ENCODE results near the gene ZNF57. TPM values are rescaled to one million over a fixed set of nuclear protein-coding genes. Genes with fewer than 3 reads are reported as not detected.
A peak's percentile ranks its signal among the peaks of the same experiment; 100 is the strongest.

The ZNF57 gene
- total and polyA plus RNA-seq, 9 of the 15 experiments (the other 6 are each of a cell fraction or from before 2014, with no cell fraction given): 3.9 to 13.5 (median 7.8) TPM

DNA sequence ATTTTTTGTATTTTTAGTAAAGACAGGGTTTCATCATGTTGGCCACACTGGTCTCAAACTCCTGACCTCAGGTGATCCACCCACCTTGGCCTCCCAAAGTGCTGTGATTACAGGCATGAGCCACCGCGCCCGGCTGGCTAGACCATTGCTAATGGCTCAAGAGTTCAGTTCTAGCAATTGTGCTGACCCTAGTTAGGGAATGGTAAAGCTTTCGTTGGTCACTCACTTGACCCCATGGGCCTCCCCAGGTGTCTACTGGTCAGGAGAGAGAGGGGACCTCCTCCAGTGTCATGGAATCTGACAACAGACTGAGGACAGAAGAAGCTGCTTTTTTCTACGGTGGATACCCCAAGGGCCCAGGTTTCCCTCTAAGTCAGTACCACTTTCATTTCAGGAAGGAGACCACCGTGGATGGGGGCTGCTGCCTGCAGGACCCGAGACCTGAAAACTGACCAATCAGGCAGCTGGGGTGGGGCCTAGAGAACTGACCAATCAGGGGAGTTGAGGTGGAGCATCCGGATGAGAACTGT lies 34.2 kb upstream of the ZNF57 start:
- ATAC-seq (no peak), DNase-seq (ENCODE audit: extremely low read depth in 1 of 4, low spot score in 3 of 4) (no peak), FAIRE-seq (no peak)
- 58% methylated on average over 8 of the region's 8 CpGs for WGBS (ENCODE audit: insufficient coverage, low coverage, missing lambda C conversion rate)
- no peak overlapping the region for H3K27ac ChIP-seq (ENCODE audit: extremely low read depth, low read depth, low read length)
- CTCF ChIA-PET (ENCODE audit: low intra/inter-chr PET ratio): no interaction called here
- intact Hi-C loops (cut with micrococcal nuclease) (no loop called here), in situ Hi-C loops (cut with MboI) (no loop called here)
- H3K9ac ChIP-seq (ENCODE audit: insufficient read depth in 1 of 2, low read depth in 2 of 2, low read length in 2 of 2): no peak overlapping the region
- H3K36me3 ChIP-seq (ENCODE audit: control insufficient read depth, insufficient read depth, low read length): no peaks in the 10 kb centered on the region
- H3K27me3 ChIP-seq (ENCODE audit: control insufficient read depth in 2 of 2, insufficient read depth in 2 of 2, low read length in 2 of 2): no peaks in the 10 kb centered on the region; a peak in 1 of 5 replicates
- peaks cover 12 to 21% of the 10 kb centered on the region in 2 experiments; a peak in 4 of 5 replicates for H3K4me1 ChIP-seq (replicated peaks in 1 of 2; ENCODE audit: control insufficient read depth in 2 of 2, insufficient read depth in 2 of 2, low read length in 2 of 2)
- H2AFZ ChIP-seq (ENCODE audit: low read depth, low read length): no peak overlapping the region
- BruUV-seq (replicated peaks): no TSS peak
- no peak for TF ChIP-seq RBM17 (IDR thresholded peaks at IDR 0.05; ENCODE audit: borderline replicate concordance, low read depth, low read length)
- TF ChIP-seq, protein P1, sequence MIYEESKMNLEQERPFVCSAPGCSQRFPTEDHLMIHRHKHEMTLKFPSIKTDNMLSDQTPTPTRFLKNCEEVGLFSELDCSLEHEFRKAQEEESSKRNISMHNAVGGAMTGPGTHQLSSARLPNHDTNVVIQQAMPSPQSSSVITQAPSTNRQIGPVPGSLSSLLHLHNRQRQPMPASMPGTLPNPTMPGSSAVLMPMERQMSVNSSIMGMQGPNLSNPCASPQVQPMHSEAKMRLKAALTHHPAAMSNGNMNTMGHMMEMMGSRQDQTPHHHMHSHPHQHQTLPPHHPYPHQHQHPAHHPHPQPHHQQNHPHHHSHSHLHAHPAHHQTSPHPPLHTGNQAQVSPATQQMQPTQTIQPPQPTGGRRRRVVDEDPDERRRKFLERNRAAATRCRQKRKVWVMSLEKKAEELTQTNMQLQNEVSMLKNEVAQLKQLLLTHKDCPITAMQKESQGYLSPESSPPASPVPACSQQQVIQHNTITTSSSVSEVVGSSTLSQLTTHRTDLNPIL (CRISPR knock-in tag; IDR thresholded peaks at IDR 0.05): no peak
- no peak for TF ChIP-seq POLR2AphosphoS5 (IDR thresholded peaks at IDR 0.05; ENCODE audit: control insufficient read depth, insufficient read depth, low read depth, low read length)
- no peak for TF ChIP-seq STAT5B (CRISPR knock-in tag; IDR thresholded peaks at IDR 0.05)
- no peak for TF ChIP-seq CSDE1 (IDR thresholded peaks at IDR 0.05)
- TF ChIP-seq KAT8 (IDR thresholded peaks at IDR 0.05; ENCODE audit: low read depth): no peak
- no peak for TF ChIP-seq ZNF766 (CRISPR knock-in tag; conservative IDR thresholded peaks at IDR 0.05)
- TF ChIP-seq L3MBTL2 (IDR thresholded peaks at IDR 0.05): no peak
- TF ChIP-seq, protein P2, sequence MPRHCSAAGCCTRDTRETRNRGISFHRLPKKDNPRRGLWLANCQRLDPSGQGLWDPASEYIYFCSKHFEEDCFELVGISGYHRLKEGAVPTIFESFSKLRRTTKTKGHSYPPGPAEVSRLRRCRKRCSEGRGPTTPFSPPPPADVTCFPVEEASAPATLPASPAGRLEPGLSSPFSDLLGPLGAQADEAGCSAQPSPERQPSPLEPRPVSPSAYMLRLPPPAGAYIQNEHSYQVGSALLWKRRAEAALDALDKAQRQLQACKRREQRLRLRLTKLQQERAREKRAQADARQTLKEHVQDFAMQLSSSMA (CRISPR knock-in tag; IDR thresholded peaks at IDR 0.05): no peak
- no peak for TF ChIP-seq CREBBP (IDR thresholded peaks at IDR 0.05; ENCODE audit: low read depth, low read length)
- TF ChIP-seq, protein P3, sequence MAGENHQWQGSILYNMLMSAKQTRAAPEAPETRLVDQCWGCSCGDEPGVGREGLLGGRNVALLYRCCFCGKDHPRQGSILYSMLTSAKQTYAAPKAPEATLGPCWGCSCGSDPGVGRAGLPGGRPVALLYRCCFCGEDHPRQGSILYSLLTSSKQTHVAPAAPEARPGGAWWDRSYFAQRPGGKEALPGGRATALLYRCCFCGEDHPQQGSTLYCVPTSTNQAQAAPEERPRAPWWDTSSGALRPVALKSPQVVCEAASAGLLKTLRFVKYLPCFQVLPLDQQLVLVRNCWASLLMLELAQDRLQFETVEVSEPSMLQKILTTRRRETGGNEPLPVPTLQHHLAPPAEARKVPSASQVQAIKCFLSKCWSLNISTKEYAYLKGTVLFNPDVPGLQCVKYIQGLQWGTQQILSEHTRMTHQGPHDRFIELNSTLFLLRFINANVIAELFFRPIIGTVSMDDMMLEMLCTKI (IDR thresholded peaks at IDR 0.05; ENCODE audit: partially characterized antibody): no peak
- TF ChIP-seq FOXM1 (IDR thresholded peaks at IDR 0.05; ENCODE audit: low read depth): no peak
- TF ChIP-seq FOXM1 (CRISPR knock-in tag; IDR thresholded peaks at IDR 0.05; ENCODE audit: low read depth): no peak
- TF ChIP-seq, protein P4, sequence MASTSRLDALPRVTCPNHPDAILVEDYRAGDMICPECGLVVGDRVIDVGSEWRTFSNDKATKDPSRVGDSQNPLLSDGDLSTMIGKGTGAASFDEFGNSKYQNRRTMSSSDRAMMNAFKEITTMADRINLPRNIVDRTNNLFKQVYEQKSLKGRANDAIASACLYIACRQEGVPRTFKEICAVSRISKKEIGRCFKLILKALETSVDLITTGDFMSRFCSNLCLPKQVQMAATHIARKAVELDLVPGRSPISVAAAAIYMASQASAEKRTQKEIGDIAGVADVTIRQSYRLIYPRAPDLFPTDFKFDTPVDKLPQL (IDR thresholded peaks at IDR 0.05; ENCODE audit: extremely low read depth, insufficient read length): no peak
- no peak for TF ChIP-seq KLF13 (tag; IDR thresholded peaks at IDR 0.05; ENCODE audit: borderline replicate concordance, low read depth)
- TF ChIP-seq ZNF140 (CRISPR knock-in tag; IDR thresholded peaks at IDR 0.05): no peak
- no peak for TF ChIP-seq FUS (optimal IDR thresholded peaks at IDR 0.05; ENCODE audit: low read depth, low read length)
- POLR2A ChIA-PET: interaction anchor here (0.6 kb wide), 1 partner anchor 144 kb away, joined by 3 read pairs; no protein-coding TSS in a partner anchor
- H3K4me2 ChIP-seq (ENCODE audit: insufficient read depth, low read length): 0 out of 2 replicates have a peak overlapping the region, but pooled peaks have one; percentile 1
- peaks cover 4% of the 10 kb centered on the region for H3K9me3 ChIP-seq (replicated peaks; ENCODE audit: control insufficient read depth, insufficient read depth, low read depth, low read length)
- no peaks in the 10 kb centered on the region for H4K20me1 ChIP-seq (replicated peaks; ENCODE audit: control insufficient read depth, insufficient read depth, low read length)
- H3K9me1 ChIP-seq (ENCODE audit: control insufficient read depth, insufficient read depth, low read length): no peaks in the 10 kb centered on the region
- no peaks in the 10 kb centered on the region for H3K79me2 ChIP-seq (ENCODE audit: control insufficient read depth, insufficient read depth, low read length)
- H3K4me3 ChIP-seq: no peak overlapping the region

All from K562 (cell line).